ENCODE results near the gene ATXN10. TPM values are rescaled to one million over a fixed set of nuclear protein-coding genes. Genes with fewer than 3 reads are reported as not detected.

The ATXN10 gene
- total and polyA plus RNA-seq, 2 donors (not counting 1 experiment from before 2014, with no cell fraction given), result 164 to 350 TPM

DNA sequence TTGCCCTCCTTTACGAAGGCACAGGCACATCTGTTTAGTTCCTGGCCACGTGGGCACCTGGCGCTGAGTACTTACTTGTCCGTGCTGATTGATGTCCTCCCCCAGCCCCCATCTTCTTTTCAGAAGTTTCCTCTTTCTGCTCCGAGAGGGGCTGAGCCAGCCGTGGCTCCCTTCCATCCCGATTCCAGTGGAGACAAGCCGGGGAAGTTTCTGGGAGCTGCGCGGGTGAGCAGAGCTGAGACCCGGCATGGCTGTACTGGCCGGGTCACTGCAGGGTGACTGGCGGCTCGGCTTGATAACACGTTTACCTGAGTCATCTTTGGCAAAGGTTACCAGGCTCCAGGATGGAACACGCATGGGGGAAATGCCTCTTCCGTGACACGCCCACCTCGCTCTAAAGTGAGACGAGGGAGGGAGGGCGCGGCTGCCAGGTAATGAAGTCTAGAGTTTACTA lies 45.4 kb upstream of the ATXN10 start:
- Histone ChIP-seq H3K4me3 (replicated peaks in 1 of 4; ENCODE audit: control extremely low read depth in 1 of 4, insufficient read depth in 1 of 4, low read depth in 3 of 4, low read length in 4 of 4) (no peak overlapping the region), H3K27me3 (ENCODE audit: control insufficient read depth, insufficient read depth, low read length) (no peaks in the 10 kb centered on the region), H3K36me3 (ENCODE audit: control insufficient read depth, insufficient read depth, low read length) (no peaks in the 10 kb centered on the region), H3K79me2 (ENCODE audit: control insufficient read depth, insufficient read depth, low read length) (no peaks in the 10 kb centered on the region), H4K20me1 (ENCODE audit: control insufficient read depth, extremely low read depth, insufficient read depth, low read length) (no peaks in the 10 kb centered on the region), H3K9me3 (ENCODE audit: control insufficient read depth, insufficient read depth, low read depth, low read length) (no peaks in the 10 kb centered on the region), H3K4me2 (ENCODE audit: extremely low read depth, insufficient read depth, low read length) (no peak overlapping the region), H3K9ac (ENCODE audit: insufficient read depth, low read length) (no peak overlapping the region), H2AFZ (ENCODE audit: low read length) (no peak overlapping the region), H3K4me1 (ENCODE audit: control insufficient read depth, extremely low read depth, insufficient read depth, low read length) (no peaks in the 10 kb centered on the region), H3K27ac (ENCODE audit: insufficient read depth, low read length) (no peak overlapping the region)
- no peak for DNase-seq (ENCODE audit: low read depth in 2 of 2)
- no peak for TF ChIP-seq EZH2 (IDR thresholded peaks at IDR 0.05; ENCODE audit: low read length, missing control alignments)
- TF ChIP-seq, protein P1, sequence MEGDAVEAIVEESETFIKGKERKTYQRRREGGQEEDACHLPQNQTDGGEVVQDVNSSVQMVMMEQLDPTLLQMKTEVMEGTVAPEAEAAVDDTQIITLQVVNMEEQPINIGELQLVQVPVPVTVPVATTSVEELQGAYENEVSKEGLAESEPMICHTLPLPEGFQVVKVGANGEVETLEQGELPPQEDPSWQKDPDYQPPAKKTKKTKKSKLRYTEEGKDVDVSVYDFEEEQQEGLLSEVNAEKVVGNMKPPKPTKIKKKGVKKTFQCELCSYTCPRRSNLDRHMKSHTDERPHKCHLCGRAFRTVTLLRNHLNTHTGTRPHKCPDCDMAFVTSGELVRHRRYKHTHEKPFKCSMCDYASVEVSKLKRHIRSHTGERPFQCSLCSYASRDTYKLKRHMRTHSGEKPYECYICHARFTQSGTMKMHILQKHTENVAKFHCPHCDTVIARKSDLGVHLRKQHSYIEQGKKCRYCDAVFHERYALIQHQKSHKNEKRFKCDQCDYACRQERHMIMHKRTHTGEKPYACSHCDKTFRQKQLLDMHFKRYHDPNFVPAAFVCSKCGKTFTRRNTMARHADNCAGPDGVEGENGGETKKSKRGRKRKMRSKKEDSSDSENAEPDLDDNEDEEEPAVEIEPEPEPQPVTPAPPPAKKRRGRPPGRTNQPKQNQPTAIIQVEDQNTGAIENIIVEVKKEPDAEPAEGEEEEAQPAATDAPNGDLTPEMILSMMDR (conservative IDR thresholded peaks at IDR 0.05 in 1 of 2, IDR thresholded peaks at IDR 0.05 in 1 of 2; ENCODE audit: low read depth in 1 of 2, low read length in 2 of 2), result no peak

DNA sequence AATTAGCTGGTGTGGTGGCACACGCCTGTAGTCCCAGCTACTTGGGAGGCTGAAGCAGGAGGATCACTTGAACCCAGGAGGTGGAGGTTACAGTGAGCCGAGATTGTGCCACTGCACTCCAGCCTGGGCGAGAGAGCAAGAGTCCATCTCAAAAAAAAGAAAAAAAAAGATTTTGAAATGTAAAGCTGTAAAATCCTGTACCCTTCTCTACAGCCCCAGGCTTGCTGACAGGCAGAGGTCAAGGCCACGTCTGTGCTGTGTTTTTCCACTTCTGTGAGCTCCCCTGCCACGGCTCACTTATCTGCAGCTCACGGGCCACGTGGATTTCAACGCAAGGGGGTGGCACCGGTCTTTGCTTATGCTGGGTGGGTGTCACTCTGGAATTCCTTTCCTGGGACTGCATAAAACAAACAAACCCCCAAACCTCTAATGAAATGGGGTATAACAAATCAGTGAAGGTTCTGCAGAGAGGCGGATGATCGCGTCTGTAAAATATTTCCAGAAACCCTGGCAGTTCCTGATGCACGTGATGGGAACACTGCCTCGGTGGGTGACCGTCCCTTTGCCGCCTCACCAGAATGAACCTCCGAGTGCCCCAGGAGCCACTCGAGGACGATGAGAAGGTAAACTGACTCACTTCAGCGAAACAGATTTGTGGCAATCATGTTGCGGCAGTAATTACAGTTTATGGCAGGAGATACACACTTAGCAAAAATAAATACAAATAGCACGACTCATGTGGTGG lies 44.0 kb upstream of the ATXN10 start:
- Histone ChIP-seq H3K27ac (ENCODE audit: insufficient read depth, low read length) (no peak overlapping the region), H3K79me2 (ENCODE audit: control insufficient read depth, insufficient read depth, low read length) (no peaks in the 10 kb centered on the region), H3K9ac (ENCODE audit: insufficient read depth, low read length) (no peak overlapping the region), H2AFZ (ENCODE audit: low read length) (no peak overlapping the region), H3K27me3 (ENCODE audit: control insufficient read depth, insufficient read depth, low read length) (no peaks in the 10 kb centered on the region), H4K20me1 (ENCODE audit: control insufficient read depth, extremely low read depth, insufficient read depth, low read length) (no peaks in the 10 kb centered on the region), H3K9me3 (ENCODE audit: control insufficient read depth, insufficient read depth, low read depth, low read length) (no peaks in the 10 kb centered on the region), H3K4me2 (ENCODE audit: extremely low read depth, insufficient read depth, low read length) (no peak overlapping the region), H3K36me3 (ENCODE audit: control insufficient read depth, insufficient read depth, low read length) (no peaks in the 10 kb centered on the region), H3K4me3 (replicated peaks in 1 of 4; ENCODE audit: control extremely low read depth in 1 of 4, insufficient read depth in 1 of 4, low read depth in 3 of 4, low read length in 4 of 4) (no peak overlapping the region), H3K4me1 (ENCODE audit: control insufficient read depth, extremely low read depth, insufficient read depth, low read length) (no peaks in the 10 kb centered on the region)
- no peak for TF ChIP-seq EZH2 (IDR thresholded peaks at IDR 0.05; ENCODE audit: low read length, missing control alignments)
- TF ChIP-seq, protein P1 (conservative IDR thresholded peaks at IDR 0.05 in 1 of 2, IDR thresholded peaks at IDR 0.05 in 1 of 2; ENCODE audit: low read depth in 1 of 2, low read length in 2 of 2), result no peak
- no peak for DNase-seq (ENCODE audit: low read depth in 2 of 2)

DNA sequence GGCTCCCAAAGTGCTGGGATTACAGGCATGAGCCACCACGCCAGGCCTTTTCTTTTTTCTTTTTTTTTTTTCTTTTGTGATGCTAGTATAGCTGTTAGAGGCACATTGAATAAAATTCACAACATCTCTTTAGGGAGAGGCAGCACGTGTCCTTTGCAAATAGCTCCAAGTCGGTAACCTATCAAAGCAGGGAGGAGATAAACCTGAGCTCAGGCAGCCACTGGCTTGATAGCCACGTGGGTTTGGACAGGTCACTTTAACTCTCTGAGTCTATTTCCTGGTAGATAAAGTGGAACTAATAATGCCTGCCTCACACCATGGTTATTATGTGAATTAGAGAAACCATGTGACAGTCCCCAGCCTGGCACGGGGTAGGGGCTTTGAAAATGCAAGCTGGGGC lies 43.1 kb upstream of the ATXN10 start:
- Histone ChIP-seq H3K9ac (ENCODE audit: insufficient read depth, low read length) (no peak overlapping the region), H2AFZ (ENCODE audit: low read length) (no peak overlapping the region), H3K4me1 (ENCODE audit: control insufficient read depth, extremely low read depth, insufficient read depth, low read length) (no peaks in the 10 kb centered on the region), H3K27ac (ENCODE audit: insufficient read depth, low read length) (no peak overlapping the region), H3K4me2 (ENCODE audit: extremely low read depth, insufficient read depth, low read length) (no peak overlapping the region), H3K27me3 (ENCODE audit: control insufficient read depth, insufficient read depth, low read length) (peaks cover 2% of the 10 kb centered on the region), H3K9me3 (ENCODE audit: control insufficient read depth, insufficient read depth, low read depth, low read length) (no peaks in the 10 kb centered on the region), H3K4me3 (replicated peaks in 1 of 4; ENCODE audit: control extremely low read depth in 1 of 4, insufficient read depth in 1 of 4, low read depth in 3 of 4, low read length in 4 of 4) (no peak overlapping the region), H3K79me2 (ENCODE audit: control insufficient read depth, insufficient read depth, low read length) (no peaks in the 10 kb centered on the region), H3K36me3 (ENCODE audit: control insufficient read depth, insufficient read depth, low read length) (no peaks in the 10 kb centered on the region), H4K20me1 (ENCODE audit: control insufficient read depth, extremely low read depth, insufficient read depth, low read length) (no peaks in the 10 kb centered on the region)
- no peak for DNase-seq (ENCODE audit: low read depth in 2 of 2)
- TF ChIP-seq EZH2 (IDR thresholded peaks at IDR 0.05; ENCODE audit: low read length, missing control alignments), result no peak
- TF ChIP-seq, protein P1 (conservative IDR thresholded peaks at IDR 0.05 in 1 of 2, IDR thresholded peaks at IDR 0.05 in 1 of 2; ENCODE audit: low read depth in 1 of 2, low read length in 2 of 2), result no peak

All from fibroblast of lung (primary cell).